Esophagus squamous epithelium (tissue), 4 donors: ENCODE measurements around the gene PTPRN2.

Source experiments
- POLR2A ChIP-seq, 4 donors: fragments of 450-650 bp; IDR thresholded peaks; one replicate each; pipeline ENCODE4 v1.6.1; 2017; ENCODE audit warnings: antibody characterized with exemption in 4 of 4, mild to moderate bottlenecking in 4 of 4, moderate library complexity in 3 of 4
- TF ChIP-seq, protein P1 (sequence below), 6 experiments: fragments of 450-650 bp in 4 of 6; fragments of 200-600 bp in 2 of 6; sonication (generic) in 2 of 6; IDR thresholded peaks; one replicate each; pipeline ENCODE4 v1.5.1; 2016 to 2019; ENCODE audit warnings: antibody characterized with exemption in 6 of 6, mild to moderate bottlenecking in 4 of 6, moderate library complexity in 4 of 6

DNA sequence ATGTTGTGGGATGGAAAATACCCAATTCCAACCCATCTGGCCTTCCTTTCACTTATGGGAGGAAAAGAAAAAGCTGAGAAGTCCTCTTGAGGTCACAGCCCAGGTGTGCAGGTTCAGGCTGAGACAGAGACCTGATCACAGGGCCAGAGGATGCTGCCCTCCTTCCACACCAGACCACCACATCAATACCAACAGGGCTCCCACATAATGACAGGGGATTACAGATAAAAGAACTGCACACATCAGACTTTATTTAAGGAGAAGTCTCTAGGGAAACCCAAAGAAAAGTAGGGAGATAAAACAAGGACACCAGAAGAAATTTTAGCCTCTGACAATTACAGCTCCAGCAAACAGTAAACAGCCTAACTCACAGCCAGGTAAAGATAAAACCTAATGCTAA, 548.4 kb downstream of the PTPRN2 start:
- no peak for TF ChIP-seq POLR2A (IDR thresholded peaks at IDR 0.05)
- TF ChIP-seq, protein P1, sequence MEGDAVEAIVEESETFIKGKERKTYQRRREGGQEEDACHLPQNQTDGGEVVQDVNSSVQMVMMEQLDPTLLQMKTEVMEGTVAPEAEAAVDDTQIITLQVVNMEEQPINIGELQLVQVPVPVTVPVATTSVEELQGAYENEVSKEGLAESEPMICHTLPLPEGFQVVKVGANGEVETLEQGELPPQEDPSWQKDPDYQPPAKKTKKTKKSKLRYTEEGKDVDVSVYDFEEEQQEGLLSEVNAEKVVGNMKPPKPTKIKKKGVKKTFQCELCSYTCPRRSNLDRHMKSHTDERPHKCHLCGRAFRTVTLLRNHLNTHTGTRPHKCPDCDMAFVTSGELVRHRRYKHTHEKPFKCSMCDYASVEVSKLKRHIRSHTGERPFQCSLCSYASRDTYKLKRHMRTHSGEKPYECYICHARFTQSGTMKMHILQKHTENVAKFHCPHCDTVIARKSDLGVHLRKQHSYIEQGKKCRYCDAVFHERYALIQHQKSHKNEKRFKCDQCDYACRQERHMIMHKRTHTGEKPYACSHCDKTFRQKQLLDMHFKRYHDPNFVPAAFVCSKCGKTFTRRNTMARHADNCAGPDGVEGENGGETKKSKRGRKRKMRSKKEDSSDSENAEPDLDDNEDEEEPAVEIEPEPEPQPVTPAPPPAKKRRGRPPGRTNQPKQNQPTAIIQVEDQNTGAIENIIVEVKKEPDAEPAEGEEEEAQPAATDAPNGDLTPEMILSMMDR (IDR thresholded peaks at IDR 0.05): no peak
